ENCODE measurements around the gene ADGRL2. TPM values are rescaled to one million over a fixed set of nuclear protein-coding genes. Genes with fewer than 3 reads are reported as not detected.

The ADGRL2 gene
- total RNA-seq, 2 donors from 2014 or later = not detected

GRCh38 chr1:81802707-81803430, 2.1 kb downstream of the ADGRL2 start:
- DNase-seq (ENCODE audit: low spot score in 2 of 2) (no peak), ATAC-seq (peak in 1 of 2 donors; percentile 54)
- no peak overlapping the region for H3K27ac Mint-ChIP-seq
- H3K9me3 Mint-ChIP-seq = no peaks in the 10 kb centered on the region
- peaks cover 0 to 15% of the 10 kb centered on the region in 2 donors for H3K36me3 Mint-ChIP-seq

DNA sequence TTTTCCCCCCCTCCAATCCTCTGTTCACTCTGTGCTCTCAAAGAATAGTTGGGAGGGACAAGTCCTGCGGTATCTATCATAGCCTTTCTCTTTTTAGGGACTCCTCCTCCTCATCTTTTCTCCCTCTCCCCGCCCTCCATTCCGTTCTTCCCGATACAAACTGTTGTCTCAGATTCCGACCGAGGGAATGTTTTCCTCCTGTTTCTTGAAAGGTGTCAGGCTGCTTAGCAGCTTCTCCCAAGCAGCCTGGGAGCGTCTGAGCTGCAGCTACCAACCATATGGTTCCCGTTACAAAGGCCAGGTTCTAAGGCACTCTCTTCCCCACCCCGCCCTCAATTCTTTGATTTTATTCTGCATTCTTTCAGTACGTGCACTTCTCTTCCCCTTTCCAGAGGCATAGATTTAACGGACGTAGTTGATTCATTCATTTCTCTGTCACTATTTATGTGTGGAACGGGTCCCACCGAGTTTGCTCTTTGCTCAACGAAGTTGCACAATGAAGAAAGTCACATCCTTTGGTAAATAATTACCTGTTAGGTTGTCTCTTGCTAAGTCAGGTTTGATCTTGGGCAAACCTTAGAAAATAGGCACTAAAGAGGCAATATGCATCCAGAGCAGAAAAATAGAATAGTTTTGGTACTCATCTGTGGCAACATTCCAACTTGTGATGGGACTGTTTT, 2.8 kb downstream of the ADGRL2 start:
- Mint-ChIP-seq H3K27ac (no peak overlapping the region), H3K9me3 (no peaks in the 10 kb centered on the region), H3K36me3 (peaks cover 0 to 15% of the 10 kb centered on the region in 2 donors)
- DNase-seq (ENCODE audit: low spot score in 2 of 2) = no peak
- ATAC-seq = no peak

- H3K36me3 Mint-ChIP-seq = peaks cover 0 to 15% of the 10 kb centered on the region in 2 donors
- ATAC-seq (no peak), DNase-seq (ENCODE audit: low spot score in 2 of 2) (no peak)
- no peak overlapping the region for H3K27ac Mint-ChIP-seq
- no peaks in the 10 kb centered on the region for H3K9me3 Mint-ChIP-seq
These were observed 3.6 kb downstream of the ADGRL2 start for GRCh38 chr1:81804312-81804711.

DNA sequence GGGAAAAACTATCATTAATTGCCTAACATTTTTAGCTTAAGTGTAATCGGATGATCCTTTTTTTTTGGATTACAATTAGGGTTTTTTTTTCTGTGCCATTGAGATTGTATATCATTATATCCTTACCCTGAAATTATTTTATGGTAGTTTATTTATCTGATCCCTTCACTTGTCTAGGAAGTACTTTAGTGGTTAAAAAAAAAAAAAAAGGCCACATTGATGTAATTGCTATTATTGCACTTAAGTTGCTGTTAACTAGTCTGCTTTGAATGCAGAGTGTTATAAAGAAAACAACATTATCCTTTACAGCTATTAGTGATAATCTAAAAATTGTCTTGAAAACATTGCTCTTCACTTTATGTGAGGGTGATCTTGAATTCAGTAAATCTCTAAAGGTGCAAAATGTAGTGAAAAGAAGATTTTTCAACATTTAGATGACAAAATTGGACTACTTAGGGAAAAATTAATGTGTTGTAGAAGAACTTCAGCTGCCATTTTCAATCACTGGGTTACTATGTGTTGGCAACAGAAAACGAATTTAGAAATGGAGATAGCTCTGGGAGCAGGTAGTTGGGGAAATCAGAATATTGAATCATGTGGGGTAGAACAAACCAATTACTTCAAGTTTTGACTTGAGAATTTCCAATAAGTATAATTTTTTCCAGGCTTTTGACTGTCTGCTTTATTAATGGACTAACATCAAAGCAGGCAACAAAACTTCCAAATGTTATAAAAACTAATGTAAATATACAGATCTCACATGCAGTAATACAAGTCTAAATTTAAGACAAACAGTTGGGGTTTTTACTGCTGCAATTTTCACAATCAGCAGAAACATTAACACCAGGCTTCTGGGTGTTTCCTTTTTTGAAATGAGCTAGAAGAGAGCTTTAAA, 5.0 kb downstream of the ADGRL2 start:
- Mint-ChIP-seq H3K36me3 (peaks cover 0 to 9% of the 10 kb centered on the region in 2 donors), H3K9me3 (no peaks in the 10 kb centered on the region), H3K27ac (no peak overlapping the region)
- ATAC-seq (no peak), DNase-seq (ENCODE audit: low spot score in 2 of 2) (no peak)

DNA sequence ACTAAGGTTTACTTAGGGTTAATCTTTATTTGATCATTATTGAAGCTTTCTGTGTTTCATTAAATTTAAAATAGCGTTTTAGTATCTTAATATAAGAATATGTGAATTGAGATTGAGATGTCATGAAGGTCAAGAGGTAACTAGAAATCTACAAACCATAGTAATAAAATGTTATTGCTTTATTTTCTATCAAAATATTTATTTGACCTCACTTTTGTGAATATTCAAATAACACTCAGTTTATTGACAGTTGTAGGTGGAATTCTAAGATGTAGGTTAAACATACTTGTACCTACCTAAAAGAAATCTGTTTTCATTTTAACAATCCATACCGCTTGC, 5.7 kb downstream of the ADGRL2 start:
- ATAC-seq (no peak), DNase-seq (ENCODE audit: low spot score in 2 of 2) (no peak)
- Mint-ChIP-seq H3K9me3 (no peaks in the 10 kb centered on the region), H3K36me3 (peaks cover 0 to 9% of the 10 kb centered on the region in 2 donors), H3K27ac (no peak overlapping the region)

DNA sequence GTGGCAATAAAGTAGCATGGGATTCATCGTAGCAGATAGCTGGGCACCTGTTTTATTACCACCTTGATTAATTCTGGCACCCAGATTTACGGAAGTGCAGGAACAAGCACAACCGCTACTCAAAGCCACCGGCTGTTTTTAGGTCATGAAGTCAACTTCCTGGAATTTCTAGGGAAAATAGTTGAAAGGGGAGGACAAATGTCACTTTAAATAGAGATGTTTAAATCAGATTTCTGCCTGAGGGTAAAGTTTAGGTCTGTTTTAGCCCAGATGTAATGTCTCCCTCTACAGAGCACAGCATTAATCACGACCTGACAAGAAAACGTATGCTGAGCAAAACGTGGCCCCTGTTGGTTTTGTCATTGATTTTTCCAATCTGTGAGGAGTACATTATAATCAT, 8.0 kb downstream of the ADGRL2 start:
- Mint-ChIP-seq H3K27ac (no peak overlapping the region), H3K36me3 (peaks cover 0 to 6% of the 10 kb centered on the region in 2 donors), H3K9me3 (no peaks in the 10 kb centered on the region)
- ATAC-seq = no peak
- no peak for DNase-seq (ENCODE audit: low spot score in 2 of 2)

GRCh38 chr1:81809808-81810207, 9.1 kb downstream of the ADGRL2 start:
- no peak for DNase-seq (ENCODE audit: low spot score in 2 of 2)
- ATAC-seq = no peak
- Mint-ChIP-seq H3K27ac (no peak overlapping the region), H3K9me3 (no peaks in the 10 kb centered on the region), H3K36me3 (no peaks in the 10 kb centered on the region)

DNA sequence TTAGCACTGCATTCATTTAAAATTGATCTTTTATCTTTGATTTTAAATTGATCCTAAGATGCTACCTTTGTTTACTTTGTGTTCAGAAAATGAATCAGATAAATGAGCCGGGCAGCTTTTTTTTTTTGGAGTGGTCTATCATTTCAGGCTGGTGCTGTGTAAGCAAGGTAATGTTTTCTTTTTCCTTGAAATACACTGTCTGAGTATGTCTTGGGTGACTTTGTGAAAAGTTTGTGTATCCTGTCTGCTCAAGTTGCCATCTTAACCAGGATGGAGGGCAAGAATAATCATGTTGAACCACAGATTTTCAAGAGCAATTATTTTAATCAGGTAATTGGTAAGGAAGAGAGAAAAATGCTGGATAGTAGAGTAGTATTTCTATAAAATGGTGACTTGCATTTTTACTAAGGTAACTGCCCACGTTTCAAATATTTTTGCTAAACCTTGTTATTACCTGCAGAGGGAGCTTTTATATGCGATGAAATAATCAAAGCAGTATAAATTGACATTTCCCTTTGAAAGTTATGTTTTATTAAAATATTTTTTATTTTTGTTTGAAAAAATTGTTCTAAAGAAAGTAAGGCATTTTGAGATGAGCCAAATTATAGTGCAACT, 11.1 kb downstream of the ADGRL2 start:
- no peak for ATAC-seq
- Mint-ChIP-seq H3K36me3 (no peaks in the 10 kb centered on the region), H3K9me3 (no peaks in the 10 kb centered on the region), H3K27ac (no peak overlapping the region)
- DNase-seq (ENCODE audit: low spot score in 2 of 2) = no peak

- no peak for ATAC-seq
- no peaks in the 10 kb centered on the region for H3K9me3 Mint-ChIP-seq
- H3K36me3 Mint-ChIP-seq = no peaks in the 10 kb centered on the region
- DNase-seq (ENCODE audit: low spot score in 2 of 2) = no peak
- H3K27ac Mint-ChIP-seq = no peak overlapping the region
These were observed 12.0 kb downstream of the ADGRL2 start for GRCh38 chr1:81812712-81813111.

DNA sequence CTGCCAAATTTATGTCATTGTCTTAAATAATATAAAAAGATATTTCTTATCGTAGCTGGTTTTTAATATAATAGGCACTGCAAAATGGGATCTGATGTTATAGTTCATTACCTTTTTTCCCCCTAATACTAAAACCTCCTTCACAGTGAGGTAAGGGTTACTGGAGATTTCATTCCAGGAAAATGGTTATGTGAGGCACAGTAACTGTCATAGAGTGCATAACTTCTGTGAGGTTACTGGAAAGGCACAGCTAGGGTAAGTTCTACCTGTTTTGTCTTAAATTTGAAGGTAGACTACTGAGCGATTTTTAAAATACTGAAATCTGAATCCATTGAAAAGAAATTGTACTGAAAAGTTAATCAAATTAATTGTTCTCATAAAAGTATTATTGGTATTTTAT, 13.0 kb downstream of the ADGRL2 start:
- Mint-ChIP-seq H3K36me3 (no peaks in the 10 kb centered on the region), H3K9me3 (no peaks in the 10 kb centered on the region), H3K27ac (no peak overlapping the region)
- ATAC-seq (no peak), DNase-seq (ENCODE audit: low spot score in 2 of 2) (no peak)

DNA sequence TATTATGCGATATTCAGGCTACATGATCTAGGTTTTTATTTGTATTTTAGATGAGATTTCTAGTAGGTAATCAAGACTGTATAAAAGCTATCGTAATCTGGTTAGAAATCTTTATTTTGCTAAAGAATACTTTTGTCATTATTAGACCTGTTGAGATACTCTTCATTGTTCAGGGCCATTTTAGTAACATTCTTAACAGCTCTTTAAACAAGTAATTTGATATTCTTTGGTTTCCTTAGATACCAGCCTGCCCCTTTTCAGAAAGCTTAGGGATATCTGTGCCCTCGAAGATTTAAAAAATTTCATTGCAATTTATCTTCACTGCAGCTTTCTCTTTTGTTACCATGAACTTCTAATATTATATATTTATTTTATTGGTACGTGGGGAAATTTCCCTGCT, 18.9 kb downstream of the ADGRL2 start:
- DNase-seq (ENCODE audit: low spot score in 2 of 2) (no peak), ATAC-seq (no peak)
- no peak overlapping the region for H3K27ac Mint-ChIP-seq
- H3K36me3 Mint-ChIP-seq = no peaks in the 10 kb centered on the region
- no peaks in the 10 kb centered on the region for H3K9me3 Mint-ChIP-seq

GRCh38 chr1:81820765-81821164, 20.0 kb downstream of the ADGRL2 start:
- no peaks in the 10 kb centered on the region for H3K36me3 Mint-ChIP-seq
- ATAC-seq (no peak), DNase-seq (ENCODE audit: low spot score in 2 of 2) (no peak)
- no peak overlapping the region for H3K27ac Mint-ChIP-seq
- H3K9me3 Mint-ChIP-seq = peaks cover 0 to 4% of the 10 kb centered on the region in 2 donors

DNA sequence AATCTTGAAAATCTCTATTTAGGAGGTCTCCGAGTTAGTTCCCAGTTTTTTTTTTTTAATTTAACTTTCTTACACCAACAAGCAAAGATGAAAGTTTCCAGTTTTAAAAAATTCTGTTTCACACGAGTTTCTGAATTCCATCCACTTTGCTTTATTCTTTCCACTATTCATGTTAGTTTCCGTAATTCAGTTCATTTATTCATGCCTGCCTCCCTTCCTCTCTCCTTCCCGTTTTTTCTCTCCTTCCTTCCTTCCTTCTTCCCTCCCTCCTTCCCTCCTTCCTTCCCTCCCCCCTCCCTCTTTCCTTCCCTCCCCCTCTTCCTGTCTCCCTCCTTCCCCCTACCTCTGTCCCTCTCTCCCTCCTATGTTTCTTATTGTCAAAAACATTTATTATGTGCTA, 22.3 kb downstream of the ADGRL2 start:
- H3K9me3 Mint-ChIP-seq = peaks cover 0 to 5% of the 10 kb centered on the region in 2 donors
- no peak overlapping the region for H3K27ac Mint-ChIP-seq
- no peak for ATAC-seq
- DNase-seq (ENCODE audit: low spot score in 2 of 2) = no peak
- H3K36me3 Mint-ChIP-seq = no peaks in the 10 kb centered on the region

GRCh38 chr1:81824759-81825158, 24.0 kb downstream of the ADGRL2 start:
- no peak for DNase-seq (ENCODE audit: low spot score in 2 of 2)
- no peaks in the 10 kb centered on the region for H3K36me3 Mint-ChIP-seq
- no peak for ATAC-seq
- no peak overlapping the region for H3K27ac Mint-ChIP-seq
- H3K9me3 Mint-ChIP-seq = peaks cover 0 to 5% of the 10 kb centered on the region in 2 donors

- DNase-seq (ENCODE audit: low spot score in 2 of 2) (no peak), ATAC-seq (no peak)
- peaks cover 0 to 5% of the 10 kb centered on the region in 2 donors for H3K9me3 Mint-ChIP-seq
- H3K27ac Mint-ChIP-seq = no peak overlapping the region
- H3K36me3 Mint-ChIP-seq = no peaks in the 10 kb centered on the region
These were observed 27.2 kb downstream of the ADGRL2 start for GRCh38 chr1:81827942-81828341.

DNA sequence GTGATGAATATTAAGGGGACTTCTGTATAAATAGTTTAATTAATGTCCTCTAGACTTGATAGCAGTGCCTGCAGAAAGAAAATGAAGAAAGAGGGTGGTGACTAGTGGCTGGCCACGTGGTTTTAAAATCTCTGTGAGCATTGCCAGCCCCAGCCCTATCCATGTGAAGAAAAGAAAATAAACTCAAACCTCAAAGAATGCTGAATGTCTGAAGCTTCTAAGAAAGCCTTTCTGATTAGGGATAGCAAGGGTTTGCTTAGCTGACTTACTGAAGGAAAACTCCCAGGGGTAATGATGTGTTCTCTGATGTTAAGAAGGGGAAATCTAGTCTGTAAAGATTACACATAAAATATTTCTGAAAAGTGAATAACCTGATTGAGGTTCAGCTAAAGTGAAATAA, 31.8 kb downstream of the ADGRL2 start:
- Mint-ChIP-seq H3K27ac (no peak overlapping the region), H3K9me3 (no peaks in the 10 kb centered on the region), H3K36me3 (no peaks in the 10 kb centered on the region)
- no peak for DNase-seq (ENCODE audit: low spot score in 2 of 2)
- no peak for ATAC-seq

DNA sequence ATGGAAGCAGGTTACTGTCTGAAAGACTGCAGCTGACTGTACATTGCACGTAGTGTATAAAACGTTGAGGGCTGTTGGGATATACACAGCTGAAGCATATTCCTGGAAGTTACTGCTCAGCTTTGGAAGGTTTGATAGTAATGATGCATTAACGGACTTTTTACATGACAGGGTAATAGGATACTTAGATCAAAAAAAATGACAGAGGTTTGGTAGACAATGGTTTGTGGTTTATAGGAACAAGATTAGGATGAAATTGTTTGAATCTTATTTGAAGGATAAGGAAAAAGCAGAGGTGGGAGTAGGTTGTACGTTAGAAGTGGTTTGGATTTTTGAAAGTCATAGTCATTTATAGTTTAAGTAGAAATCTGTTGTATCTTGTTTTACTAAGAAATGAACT, 33.0 kb downstream of the ADGRL2 start:
- DNase-seq (ENCODE audit: low spot score in 2 of 2) (no peak), ATAC-seq (no peak)
- Mint-ChIP-seq H3K36me3 (no peaks in the 10 kb centered on the region), H3K27ac (no peak overlapping the region), H3K9me3 (no peaks in the 10 kb centered on the region)

Data from activated naive CD4-positive, alpha-beta T cell treated with anti-CD3 and anti-CD28 coated beads, Interleukin-2, amount 50 U/mL, for 72 hours (primary cell).